IMR-90 (cell line): ENCODE measurements around the gene OR2T11.

Source experiments
- CTCF ChIP-seq: conservative IDR thresholded peaks from 2 replicates; pipeline ENCODE4 v1.5.1; 2012; ENCODE audit warnings: mild to moderate bottlenecking, low read depth, low read length, improper control_type of control experiment
- NFE2L2 ChIP-seq: fragments of 150-350 bp; IDR thresholded peaks from 2 replicates; pipeline ENCODE4 v1.6.1; 2016; ENCODE audit warnings: low read depth, mild to moderate bottlenecking, low read length
- POLR2A ChIP-seq: IDR thresholded peaks from 2 replicates; pipeline ENCODE4 v1.6.1; 2012; ENCODE audit warnings: mild to moderate bottlenecking, low read depth, low read length
- RAD21 ChIP-seq: IDR thresholded peaks from 2 replicates; pipeline ENCODE4 v1.6.1; 2012; ENCODE audit warnings: low read length, improper control_type of control experiment
- SMC3 ChIP-seq: fragments of 150-350 bp; IDR thresholded peaks from 2 replicates; pipeline ENCODE4 v1.6.1; 2016; ENCODE audit warnings: low read depth, mild to moderate bottlenecking, antibody characterized with exemption, low read length, moderate library complexity

- TF ChIP-seq CTCF (no peak), RAD21 (no peak), NFE2L2 (no peak), SMC3 (no peak), POLR2A (no peak)
These were observed 13.1 kb downstream of the OR2T11 start for GRCh38 chr1:248621770-248622169.
